HG02798 (cell line): Measurements from ENCODE around the gene PTPRO.
A peak's percentile ranks its signal among the peaks of the same experiment; 100 is the strongest.

Experiments used
- ATAC-seq: cut with Tn5 transposase; IDR thresholded peaks from one replicate; pipeline ENCODE4 v1.9.1; 2021; ENCODE audit warnings: mild to moderate bottlenecking; ENCODE audit not compliant: unreplicated experiment, poor library complexity

Gene PTPRO

DNA sequence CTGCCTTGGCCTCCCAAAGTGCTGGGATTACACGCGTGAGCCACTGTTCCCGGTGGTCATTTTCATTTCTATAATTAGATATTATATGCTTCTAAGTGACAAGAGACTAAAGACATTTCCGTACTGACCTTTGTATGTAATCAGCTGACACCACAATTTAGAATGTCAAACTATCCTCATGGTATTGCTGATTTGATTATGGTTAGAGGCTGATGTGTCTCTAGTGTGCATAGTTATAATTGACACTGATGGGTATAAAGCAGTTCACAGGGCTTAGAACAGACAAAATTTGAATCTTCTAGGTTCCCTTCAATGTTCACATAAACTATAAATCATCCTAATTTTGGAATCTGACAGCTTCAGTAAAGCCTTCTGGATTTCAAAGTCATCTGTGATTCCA lies 192.7 kb downstream of the PTPRO start:
- ATAC-seq, result no peak

DNA sequence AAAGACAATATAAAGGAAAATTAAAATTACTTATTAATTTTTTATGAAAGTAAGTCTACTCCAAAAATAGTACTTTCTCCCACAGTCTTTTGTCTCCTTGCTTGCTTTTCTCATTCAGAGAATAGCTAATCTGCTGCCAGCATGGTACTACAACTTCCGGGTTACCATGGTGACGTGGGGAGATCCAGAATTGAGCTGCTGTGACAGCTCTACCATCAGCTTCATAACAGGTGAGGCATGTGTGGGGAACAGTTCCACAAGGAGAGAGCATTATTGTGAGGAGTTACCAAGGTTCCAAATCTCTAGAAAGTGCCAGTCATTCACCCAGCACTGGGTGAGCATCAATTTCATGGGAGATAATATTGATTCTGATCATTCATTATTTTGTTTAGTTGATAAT lies 197.8 kb downstream of the PTPRO start:
- ATAC-seq, result no peak

DNA sequence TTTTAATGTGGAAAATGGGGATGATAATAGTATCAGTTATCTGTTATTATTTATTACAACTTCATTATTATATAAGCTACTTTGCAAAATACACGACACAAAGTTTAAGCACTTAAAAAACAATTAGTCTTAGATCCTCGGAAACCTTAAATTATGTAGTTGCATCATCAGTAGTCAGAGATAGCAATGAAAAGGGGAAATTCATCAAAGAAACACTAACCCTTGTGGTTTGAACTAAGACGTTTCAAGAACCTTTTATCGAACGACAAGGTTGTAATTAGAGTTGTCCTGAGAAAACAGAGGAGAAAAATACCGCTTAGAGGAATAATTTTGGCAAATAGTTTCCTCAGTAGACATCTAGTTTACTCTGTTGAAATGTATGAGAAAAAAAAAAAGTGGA lies 198.5 kb downstream of the PTPRO start:
- ATAC-seq, result no peak

DNA sequence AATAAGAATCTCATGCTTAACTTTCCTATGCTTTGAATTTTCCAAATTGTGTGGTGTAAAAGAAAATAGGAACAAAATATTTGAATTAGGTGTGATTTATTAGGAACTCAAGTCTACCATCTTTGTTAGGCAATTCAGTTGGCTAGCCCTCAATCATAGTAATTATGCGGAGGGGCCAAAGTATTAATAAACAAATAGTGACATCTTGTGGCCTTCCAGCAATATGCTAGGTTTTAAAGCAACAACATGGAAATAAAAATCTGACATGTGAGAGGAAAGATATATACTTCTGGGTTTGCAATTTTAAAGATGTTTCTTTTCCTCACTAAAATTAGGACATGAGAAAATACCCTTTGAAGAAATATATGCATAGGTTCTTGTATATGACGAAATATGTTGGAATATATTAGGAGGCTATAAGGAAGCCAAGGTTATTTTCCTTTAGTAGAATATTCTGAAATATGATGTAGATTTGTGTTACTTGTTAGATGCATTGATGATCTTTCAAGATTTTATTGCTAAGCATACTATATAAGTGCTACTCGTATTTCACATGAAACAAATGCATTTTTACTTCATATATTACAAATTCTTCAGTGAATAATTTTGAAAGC lies 200.4 kb downstream of the PTPRO start:
- ATAC-seq, result no peak

DNA sequence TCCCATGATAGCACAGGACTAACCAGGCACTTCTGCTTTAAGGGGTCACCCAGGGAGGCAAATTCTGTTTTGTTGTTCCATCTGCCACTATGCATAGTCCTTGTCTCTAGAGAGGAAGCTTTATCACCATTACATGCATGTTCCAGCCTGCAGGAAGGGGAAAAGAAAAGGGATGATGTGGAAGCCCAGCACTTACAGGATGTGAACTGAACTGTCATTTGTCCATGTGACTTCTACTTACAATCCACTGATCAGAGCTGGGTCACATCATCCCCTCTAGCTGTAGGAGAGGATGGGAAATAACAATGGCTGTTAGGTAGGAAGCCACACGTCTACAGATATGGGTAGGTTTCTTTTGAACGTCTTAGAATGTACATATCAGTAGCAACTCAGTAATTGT lies 203.1 kb downstream of the PTPRO start:
- ATAC-seq, result no peak

DNA sequence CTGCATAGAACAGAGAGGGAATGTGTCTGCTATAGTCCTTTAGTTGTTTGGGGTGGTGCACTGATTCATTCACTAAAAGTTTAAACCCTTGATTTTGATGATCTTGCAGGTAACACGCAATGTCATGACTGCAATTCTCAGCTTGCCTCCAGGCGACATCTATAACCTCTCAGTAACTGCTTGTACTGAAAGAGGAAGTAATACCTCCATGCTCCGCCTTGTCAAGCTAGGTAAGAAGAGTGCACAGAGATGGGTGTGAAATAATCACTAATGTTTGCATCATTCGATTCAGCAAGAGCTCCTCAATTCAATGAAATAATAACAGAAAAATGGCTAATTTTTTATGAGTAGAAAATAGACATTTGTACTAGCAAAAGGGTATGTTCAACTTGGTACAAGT lies 203.7 kb downstream of the PTPRO start:
- peak; percentile 99 for ATAC-seq

DNA sequence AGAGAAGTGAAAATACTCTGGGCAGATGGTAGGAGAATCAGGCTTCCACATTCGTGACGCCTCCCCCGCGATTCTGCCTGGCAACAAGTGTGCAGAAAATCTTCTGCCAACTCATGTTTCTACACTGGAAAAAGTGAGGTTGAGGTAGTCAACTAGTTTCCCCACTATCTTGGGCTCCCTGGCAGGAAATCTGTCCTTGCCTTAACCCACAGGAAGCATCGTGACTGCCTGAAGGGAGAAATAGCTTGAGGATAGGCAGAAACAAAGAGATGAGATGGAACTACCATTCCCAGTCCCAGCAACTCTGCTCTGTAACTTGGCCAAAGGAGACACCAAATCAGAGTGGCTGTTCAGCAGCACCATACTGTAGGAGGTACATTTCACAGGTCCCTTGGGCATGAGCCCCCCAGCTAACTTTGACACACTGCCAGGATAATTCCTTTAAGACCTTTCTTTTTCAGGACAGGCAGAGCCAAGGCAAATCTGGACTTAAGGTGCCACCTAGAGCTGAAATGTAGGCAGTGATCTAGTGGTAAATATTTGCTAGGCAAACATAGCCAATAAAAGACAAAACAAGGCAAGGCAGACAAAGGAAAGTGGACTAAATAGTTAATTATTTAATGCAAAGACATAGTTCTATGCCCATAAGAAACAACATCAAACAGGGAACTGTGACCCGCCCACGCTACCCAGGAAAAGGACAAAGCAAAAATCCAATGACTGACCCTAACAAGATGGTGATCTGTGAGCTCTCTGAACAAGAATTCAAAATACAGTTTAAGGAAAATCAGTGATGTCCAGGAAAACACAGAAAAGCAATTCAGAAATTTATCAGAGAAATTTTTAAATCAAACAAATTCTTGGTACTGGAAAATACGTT lies 205.1 kb downstream of the PTPRO start:
- ATAC-seq, result no peak

DNA sequence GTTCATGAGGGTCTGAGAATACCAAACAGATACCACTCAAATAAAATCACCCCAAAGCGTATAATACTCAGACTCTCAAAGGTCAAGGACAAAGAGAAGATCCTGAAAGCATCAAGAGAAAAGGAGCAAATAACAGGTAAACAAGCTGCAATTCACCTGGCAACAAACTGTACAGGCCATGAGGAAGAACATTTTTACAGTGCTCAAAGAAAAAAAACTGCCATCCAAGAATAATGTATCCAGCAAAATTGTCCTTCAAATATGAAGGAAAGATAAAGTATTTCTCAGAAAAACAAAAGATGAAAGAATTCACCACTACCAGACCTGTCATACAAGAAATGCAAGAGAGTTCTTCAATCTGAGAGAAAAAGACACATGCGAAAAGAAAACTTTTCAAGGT lies 206.4 kb downstream of the PTPRO start:
- no peak for ATAC-seq

DNA sequence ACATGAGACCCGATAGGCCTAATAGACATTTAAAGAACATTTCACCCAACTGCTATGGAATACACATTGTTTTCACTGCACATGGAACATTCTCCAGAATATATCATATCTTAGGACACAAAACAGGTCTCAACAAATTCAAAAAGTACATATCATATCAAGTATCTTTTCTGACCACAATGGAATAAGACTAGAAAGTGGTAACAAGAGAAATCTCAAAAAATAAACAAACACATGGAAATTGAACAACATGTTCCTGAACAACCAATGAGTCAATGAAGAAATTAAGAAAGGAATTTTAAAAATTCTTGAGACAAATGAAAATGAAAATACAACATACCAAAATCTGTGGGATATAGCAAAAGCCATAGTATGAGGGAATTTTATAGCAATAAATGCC lies 208.1 kb downstream of the PTPRO start:
- ATAC-seq, result no peak

DNA sequence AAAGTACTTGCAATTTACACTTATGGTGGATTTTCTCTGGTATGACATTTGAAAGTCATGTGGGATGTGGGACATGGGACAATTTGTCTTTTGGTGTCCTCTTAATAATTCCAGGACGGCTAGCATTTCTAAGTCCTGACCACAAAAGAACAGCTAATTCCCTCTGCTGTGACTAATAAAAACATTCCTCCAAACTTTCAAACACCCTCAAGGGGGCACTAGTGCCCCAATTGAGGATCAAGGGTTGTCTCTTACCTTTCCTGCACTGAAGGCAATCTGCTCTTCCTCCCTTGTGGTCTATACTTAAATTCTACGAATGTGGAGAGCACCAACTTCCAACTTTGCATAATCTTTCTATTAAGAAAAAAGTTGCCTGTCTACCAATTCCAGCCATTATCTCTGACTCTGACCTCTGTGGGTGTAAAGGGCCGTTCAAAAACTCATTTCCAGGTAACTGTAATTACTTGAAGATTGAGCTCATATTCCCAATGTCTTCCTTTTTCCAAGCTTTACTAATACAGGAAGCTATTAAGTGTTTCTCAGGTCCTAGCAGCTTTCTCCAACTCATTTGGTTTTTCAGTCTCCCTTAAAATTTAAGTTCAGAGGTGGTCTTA lies 210.2 kb downstream of the PTPRO start:
- peak; percentile 72 for ATAC-seq

DNA sequence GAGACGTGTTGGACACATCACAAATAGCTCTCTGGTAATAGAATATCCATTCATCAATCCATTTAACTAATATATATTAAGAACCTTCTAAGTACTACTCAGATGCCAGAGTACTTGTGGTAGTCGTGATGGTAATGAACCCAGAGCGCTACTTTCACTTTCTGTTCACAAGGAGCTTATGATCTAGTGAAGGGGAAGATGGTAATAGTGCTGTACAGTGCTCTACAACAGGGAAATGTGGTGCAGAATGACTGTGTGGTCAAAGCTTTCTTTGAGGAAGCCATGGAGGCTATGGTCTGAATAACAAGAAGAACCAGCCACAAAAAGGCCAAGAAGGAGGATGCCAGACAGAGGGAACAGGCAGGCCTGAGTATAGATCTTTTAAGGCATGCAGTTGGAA lies 212.0 kb downstream of the PTPRO start:
- peak; percentile 90 for ATAC-seq

DNA sequence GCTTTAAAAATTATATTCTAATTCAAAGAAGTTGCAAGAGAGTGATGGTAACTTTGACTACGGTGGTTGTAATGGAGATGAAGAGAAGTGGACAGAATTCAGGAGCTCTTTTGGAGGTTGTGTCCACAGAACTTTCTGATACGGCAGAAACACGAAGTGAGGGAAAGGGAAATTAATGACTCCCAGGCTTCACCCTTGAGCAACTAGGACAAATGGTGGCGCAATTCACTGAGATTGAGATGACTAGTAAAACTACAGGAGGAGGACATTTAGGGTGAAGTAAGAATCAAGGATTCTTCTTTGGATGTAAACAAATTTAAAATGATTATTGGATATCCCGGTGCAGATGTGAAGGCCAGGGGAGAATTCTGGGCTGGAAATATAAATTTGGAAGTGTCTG lies 212.6 kb downstream of the PTPRO start:
- ATAC-seq, result no peak

DNA sequence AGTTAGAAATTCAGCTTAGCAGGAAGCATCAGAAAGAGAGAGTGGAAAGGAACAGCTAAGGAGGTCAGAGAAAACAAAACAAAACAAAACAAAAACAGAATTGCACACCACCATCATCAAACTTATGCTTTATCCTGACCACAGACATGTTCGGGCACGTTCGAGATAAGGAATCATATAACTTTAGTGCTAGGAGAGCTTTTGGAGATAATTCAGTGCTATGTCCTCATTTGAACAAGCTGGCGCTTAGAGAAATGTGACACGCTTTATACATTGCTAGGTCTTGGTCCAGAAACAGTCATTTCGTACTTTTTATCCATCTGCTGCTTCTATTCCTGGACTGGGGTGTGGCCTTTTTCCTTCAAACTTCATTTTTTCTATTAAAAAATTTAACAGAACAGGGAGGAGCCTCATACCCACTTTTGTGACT lies 213.1 kb downstream of the PTPRO start:
- ATAC-seq, result no peak

DNA sequence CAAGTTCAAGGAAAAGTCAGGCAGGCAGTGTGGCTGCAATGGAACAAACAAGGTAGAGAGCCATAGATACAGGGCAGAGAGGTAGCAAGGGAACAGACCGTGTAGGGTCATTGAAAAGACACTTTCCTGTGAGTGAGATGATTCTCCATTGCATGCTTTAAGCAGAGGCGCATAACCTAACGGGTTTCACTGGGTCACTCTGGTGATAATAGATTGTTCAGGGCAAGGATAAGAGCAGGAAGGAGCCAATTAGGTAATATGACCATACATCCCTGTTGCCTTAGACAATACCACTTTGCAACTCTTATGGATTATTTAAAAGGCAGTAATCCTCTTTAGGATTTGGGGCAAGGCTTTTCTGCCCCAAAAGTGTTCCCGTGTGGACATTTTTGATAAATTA lies 214.1 kb downstream of the PTPRO start:
- ATAC-seq, result no peak

DNA sequence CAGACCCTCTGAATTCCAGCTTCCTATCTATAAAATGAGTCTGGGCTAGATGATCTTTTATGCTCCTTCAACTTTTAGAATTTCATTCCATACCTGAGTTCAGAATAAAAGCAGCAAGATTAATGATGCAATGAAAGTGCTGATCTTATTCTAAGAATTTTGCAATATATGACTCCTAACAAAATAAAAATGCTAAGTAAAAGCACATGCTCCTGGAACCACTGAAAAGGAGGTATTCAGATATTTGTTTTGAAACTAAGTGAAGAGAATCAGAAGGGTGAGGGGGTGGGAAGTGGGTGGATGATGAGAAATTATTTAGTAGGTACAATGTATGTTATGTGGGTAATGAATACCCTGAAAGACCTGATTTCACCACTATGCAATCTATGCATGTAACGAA lies 216.6 kb downstream of the PTPRO start:
- ATAC-seq, result no peak

DNA sequence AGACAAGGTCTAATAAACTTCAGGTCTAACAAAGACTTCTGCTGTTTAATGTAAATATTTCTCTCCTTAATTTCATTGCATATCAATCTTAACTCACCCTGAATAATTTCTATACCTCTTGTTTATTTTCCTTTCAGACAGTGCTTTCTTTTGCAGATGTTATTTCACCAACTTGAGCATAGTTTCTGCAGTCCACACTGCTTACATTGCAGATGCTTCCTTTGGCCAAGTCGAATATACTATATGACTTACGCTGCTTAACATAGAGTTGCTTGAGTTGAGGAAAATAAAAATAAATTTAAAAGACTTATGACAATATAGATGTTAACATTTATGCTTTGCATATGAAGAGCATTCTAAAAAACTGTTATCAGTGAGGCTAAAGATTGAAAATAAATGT lies 217.7 kb downstream of the PTPRO start:
- ATAC-seq, result no peak

DNA sequence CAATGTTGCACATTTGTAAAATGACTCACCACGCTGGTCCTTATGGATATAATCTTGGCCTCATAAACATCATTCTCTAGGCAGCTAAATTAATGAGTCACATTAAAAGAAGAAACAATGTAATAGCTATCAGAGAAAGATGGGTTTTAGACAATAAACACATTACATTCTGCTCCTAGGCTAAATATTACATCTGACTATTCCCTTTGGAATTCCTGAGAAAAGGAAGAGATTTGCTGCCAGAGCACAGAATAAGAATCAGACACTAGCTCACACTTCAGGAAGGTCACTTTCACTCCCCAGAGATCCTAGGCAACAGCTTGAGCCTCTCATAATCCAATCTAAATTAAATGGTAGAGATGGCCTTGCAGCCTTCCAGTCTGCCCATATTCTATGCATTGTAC lies 218.2 kb downstream of the PTPRO start:
- ATAC-seq, result no peak

DNA sequence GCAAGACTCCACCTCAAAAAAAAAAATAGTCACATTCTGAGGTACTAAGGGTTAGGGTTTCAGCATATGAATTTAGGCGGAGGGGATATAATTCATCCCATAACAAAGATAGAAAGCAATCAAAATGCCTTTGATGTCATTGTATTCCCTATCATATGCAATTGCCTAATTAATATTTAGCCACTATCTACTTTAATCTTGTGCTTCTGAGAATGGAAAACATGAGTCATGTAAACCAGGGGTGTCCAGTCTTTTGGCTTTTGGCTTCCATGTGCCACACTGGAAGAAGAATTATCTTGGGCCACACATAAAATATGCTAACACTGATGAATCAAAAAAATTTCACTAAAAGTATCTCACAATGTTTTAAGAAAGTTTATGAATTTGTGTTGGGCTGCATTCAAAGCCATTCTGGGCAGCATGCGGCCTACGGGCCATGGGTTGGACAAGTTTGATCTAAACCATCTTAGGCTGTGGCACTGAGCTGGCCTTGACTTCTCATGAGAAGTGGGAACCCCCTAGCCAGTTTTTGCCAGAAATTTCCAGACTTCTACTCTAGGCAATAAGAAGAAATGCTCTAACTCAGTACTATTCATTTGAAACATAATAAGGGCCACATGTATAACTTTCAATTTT lies 219.8 kb downstream of the PTPRO start:
- no peak for ATAC-seq

DNA sequence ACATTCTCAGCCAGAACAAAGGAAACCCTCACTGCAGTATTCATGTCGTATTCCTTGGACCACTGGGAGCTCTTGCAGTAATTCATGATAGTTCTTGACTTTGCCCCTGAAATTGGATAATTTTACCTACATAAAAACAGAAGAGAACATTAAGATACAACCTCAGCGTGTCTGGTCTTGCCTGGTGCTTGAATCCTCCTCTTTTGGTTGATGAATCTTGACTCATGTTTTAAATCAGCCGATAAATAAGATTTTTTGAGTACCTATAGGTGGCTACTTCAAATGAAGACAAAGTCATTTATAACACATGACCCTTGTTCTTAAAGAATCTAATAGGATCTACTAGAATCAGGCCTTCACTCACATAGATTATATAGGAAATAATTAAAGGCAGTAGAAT lies 221.0 kb downstream of the PTPRO start:
- no peak for ATAC-seq

DNA sequence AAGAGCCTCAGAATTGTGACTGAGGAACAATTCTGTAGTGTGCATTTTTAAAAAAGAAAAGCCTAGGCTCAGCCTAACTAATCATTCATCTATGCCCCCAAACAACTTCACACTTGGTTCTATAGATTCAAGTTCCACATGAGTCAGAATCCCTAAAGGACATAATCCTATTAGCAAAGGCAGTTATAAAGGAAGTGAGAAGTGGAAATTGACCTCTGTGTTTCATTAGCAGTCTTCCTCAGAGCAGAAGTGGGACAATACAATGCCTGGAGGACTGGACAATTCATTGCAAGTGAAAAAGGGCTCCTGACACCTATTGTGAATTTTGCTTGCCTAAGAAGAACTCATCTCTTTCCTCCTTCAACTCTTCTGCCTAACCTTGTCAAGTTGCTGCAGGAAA lies 222.3 kb downstream of the PTPRO start:
- no peak for ATAC-seq

DNA sequence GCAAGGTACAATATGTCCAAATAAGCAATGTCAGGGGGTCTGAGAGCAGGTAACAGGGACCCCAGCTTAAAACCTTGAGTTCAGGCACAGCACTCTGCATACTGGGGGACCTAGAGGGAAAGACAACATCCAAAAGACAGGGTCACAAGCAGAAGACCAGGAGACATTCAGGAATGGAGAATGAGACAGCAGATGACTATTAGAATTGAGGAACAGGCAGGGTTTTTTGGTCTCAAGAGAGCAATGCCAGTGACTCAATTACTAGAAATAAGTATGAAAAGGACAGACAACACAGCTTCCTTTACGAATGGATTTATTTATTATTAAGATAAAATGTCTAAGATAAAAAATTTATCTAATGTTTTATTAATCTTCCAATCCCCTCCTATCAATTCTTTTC lies 223.0 kb downstream of the PTPRO start:
- no peak for ATAC-seq
